ENCODE measurements around the gene OR2H1.

Gene OR2H1

GRCh38 chr6:29488874-29489273 lies 31.9 kb downstream of the OR2H1 start:
- H4K20me1 ChIP-seq (ENCODE audit: insufficient read depth, low read length), result no peaks in the 10 kb centered on the region
- H2AFZ ChIP-seq (ENCODE audit: low read length), result no peak overlapping the region
- H3K27ac ChIP-seq (ENCODE audit: low read depth, low read length, poor library complexity, severe bottlenecking), result no peak overlapping the region
- no peaks in the 10 kb centered on the region for H3K27me3 ChIP-seq (ENCODE audit: insufficient read depth, low read length)
- no peaks in the 10 kb centered on the region for H3K79me2 ChIP-seq (ENCODE audit: insufficient read depth, low read length)
- no peaks in the 10 kb centered on the region for H3K4me1 ChIP-seq (ENCODE audit: insufficient read depth, low read length, severe bottlenecking)
- H3K9me2 ChIP-seq (ENCODE audit: low read depth, low read length), result no peaks in the 10 kb centered on the region
- no peak overlapping the region for H3K9ac ChIP-seq (ENCODE audit: low read length)
- no peak overlapping the region for H3K4me3 ChIP-seq (ENCODE audit: low read depth, low read length, poor library complexity, severe bottlenecking)
- H3F3A ChIP-seq (ENCODE audit: insufficient read depth, low read length), result no peaks in the 10 kb centered on the region
- H3K4me2 ChIP-seq (ENCODE audit: low read length), result no peak overlapping the region
- TF ChIP-seq CTCF (IDR thresholded peaks at IDR 0.05; ENCODE audit: low read length) (no peak), EZH2 (IDR thresholded peaks at IDR 0.05; ENCODE audit: borderline replicate concordance, low read length) (no peak)
- no peaks in the 10 kb centered on the region for H3K36me3 ChIP-seq (ENCODE audit: insufficient read depth, low read length)
- no peaks in the 10 kb centered on the region for H3K9me3 ChIP-seq (ENCODE audit: low read length)

- no peaks in the 10 kb centered on the region for H3K27me3 ChIP-seq (ENCODE audit: insufficient read depth, low read length)
- no peaks in the 10 kb centered on the region for H3K36me3 ChIP-seq (ENCODE audit: insufficient read depth, low read length)
- no peaks in the 10 kb centered on the region for H3K79me2 ChIP-seq (ENCODE audit: insufficient read depth, low read length)
- no peak overlapping the region for H3K9ac ChIP-seq (ENCODE audit: low read length)
- H3K4me3 ChIP-seq (ENCODE audit: low read depth, low read length, poor library complexity, severe bottlenecking), result no peak overlapping the region
- TF ChIP-seq EZH2 (IDR thresholded peaks at IDR 0.05; ENCODE audit: borderline replicate concordance, low read length), result no peak
- no peak for TF ChIP-seq CTCF (IDR thresholded peaks at IDR 0.05; ENCODE audit: low read length)
- no peaks in the 10 kb centered on the region for H3F3A ChIP-seq (ENCODE audit: insufficient read depth, low read length)
- H4K20me1 ChIP-seq (ENCODE audit: insufficient read depth, low read length), result no peaks in the 10 kb centered on the region
- no peak overlapping the region for H3K27ac ChIP-seq (ENCODE audit: low read depth, low read length, poor library complexity, severe bottlenecking)
- H3K9me3 ChIP-seq (ENCODE audit: low read length), result no peaks in the 10 kb centered on the region
- no peaks in the 10 kb centered on the region for H3K4me1 ChIP-seq (ENCODE audit: insufficient read depth, low read length, severe bottlenecking)
- H3K4me2 ChIP-seq (ENCODE audit: low read length), result no peak overlapping the region
- no peaks in the 10 kb centered on the region for H3K9me2 ChIP-seq (ENCODE audit: low read depth, low read length)
- no peak overlapping the region for H2AFZ ChIP-seq (ENCODE audit: low read length)
Observed at GRCh38 chr6:29489286-29489685, 32.3 kb downstream of the OR2H1 start.

GRCh38 chr6:29490055-29490454 lies 33.1 kb downstream of the OR2H1 start:
- Histone ChIP-seq H3K9ac (ENCODE audit: low read length) (no peak overlapping the region), H3K27me3 (ENCODE audit: insufficient read depth, low read length) (no peaks in the 10 kb centered on the region), H3K4me3 (ENCODE audit: low read depth, low read length, poor library complexity, severe bottlenecking) (no peak overlapping the region), H3K9me2 (ENCODE audit: low read depth, low read length) (no peaks in the 10 kb centered on the region), H2AFZ (ENCODE audit: low read length) (no peak overlapping the region), H3K9me3 (ENCODE audit: low read length) (no peaks in the 10 kb centered on the region), H3K4me2 (ENCODE audit: low read length) (no peak overlapping the region), H3K27ac (ENCODE audit: low read depth, low read length, poor library complexity, severe bottlenecking) (no peak overlapping the region), H4K20me1 (ENCODE audit: insufficient read depth, low read length) (no peaks in the 10 kb centered on the region), H3K79me2 (ENCODE audit: insufficient read depth, low read length) (no peaks in the 10 kb centered on the region), H3F3A (ENCODE audit: insufficient read depth, low read length) (no peaks in the 10 kb centered on the region), H3K4me1 (ENCODE audit: insufficient read depth, low read length, severe bottlenecking) (no peaks in the 10 kb centered on the region), H3K36me3 (ENCODE audit: insufficient read depth, low read length) (no peaks in the 10 kb centered on the region)
- TF ChIP-seq EZH2 (IDR thresholded peaks at IDR 0.05; ENCODE audit: borderline replicate concordance, low read length), result no peak
- TF ChIP-seq CTCF (IDR thresholded peaks at IDR 0.05; ENCODE audit: low read length), result no peak
